Gastrocnemius medialis (tissue), 4 donors: ENCODE results near the gene NEMP2. TPM values are rescaled to one million over a fixed set of nuclear protein-coding genes. Genes with fewer than 3 reads are reported as not detected.

ENCODE experiments used
- ATAC-seq, 2 donors: fragments of 150-250 bp; one replicate each; pipeline ENCODE4 v1.9.1; 2016
- DNase-seq, 2 donors: peaks; one replicate each; pipeline ENCODE4 v3.0.0-alpha.2; 2019
- H3K27ac ChIP-seq, 4 donors: fragments of 200-600 bp; sonication (generic); 1 replicate in 1 of 4; 2 replicates in 3 of 4; pipeline ENCODE4 v1.5.1; 2016 to 2018; ENCODE audit warnings: mild to moderate bottlenecking in 2 of 4, moderate library complexity in 1 of 4
- H3K27me3 ChIP-seq, 3 donors: fragments of 200-600 bp; sonication (generic) in 2 of 3; 1 replicate in 1 of 3; 2 replicates in 2 of 3; pipeline versions ENCODE4 v1.5.1 to v1.6.0; 2016 to 2019; ENCODE audit warnings: mild to moderate bottlenecking in 1 of 3, moderate library complexity in 1 of 3
- H3K36me3 ChIP-seq, 2 donors: fragments of 200-600 bp; sonication (generic) in 1 of 2; one replicate each; pipeline ENCODE4 v1.5.1; 2017 to 2018
- H3K4me1 ChIP-seq, 2 donors: fragments of 200-600 bp; sonication (generic) in 1 of 2; one replicate each; pipeline ENCODE4 v1.5.1; 2016 to 2017; ENCODE audit warnings: mild to moderate bottlenecking in 2 of 2
- H3K4me3 ChIP-seq, 4 donors: fragments of 200-600 bp; sonication (generic) in 3 of 4; 1 replicate in 1 of 4; 2 replicates in 3 of 4; pipeline ENCODE4 v1.5.1; 2016 to 2019; ENCODE audit warnings: mild to moderate bottlenecking in 2 of 4
- H3K9me3 ChIP-seq, 3 donors: fragments of 200-600 bp; sonication (generic) in 2 of 3; 1 replicate in 1 of 3; 2 replicates in 2 of 3; pipeline ENCODE4 v1.5.1; 2016 to 2019
- POLR2A ChIP-seq, 2 donors: fragments of 450-650 bp; IDR thresholded peaks; one replicate each; pipeline ENCODE4 v1.6.1; 2017; ENCODE audit warnings: antibody characterized with exemption in 2 of 2, mild to moderate bottlenecking in 2 of 2, moderate library complexity in 2 of 2
- in situ Hi-C, 4 donors: fragments of 200-750 bp; cut with MboI; loops; one replicate each; pipeline versions ENCODE4 v1.15.0 to v1.8.0; 2017; ENCODE audit warnings: low sequenced_read_pairs in 4 of 4
- intact Hi-C: fragments of 100-400 bp; cut with DNase I; formaldehyde crosslinking; loops from one replicate; pipeline ENCODE4 v1.15.1; 2023; ENCODE audit warnings: low total_unique reads
- total RNA-seq, 4 donors: library from RNA; depleted of rRNA; stranded (reverse); fragments of >200 nt; gene quantifications; one replicate each; pipeline versions ENCODE4 v1.1.0 to v1.2.3, GENCODE V29; 2016
- TF ChIP-seq, protein P1 (sequence below), 5 experiments: fragments of 450-650 bp in 3 of 5; fragments of 200-600 bp in 2 of 5; sonication (generic) in 2 of 5; IDR thresholded peaks in 4 of 5; conservative IDR thresholded peaks in 1 of 5; 1 replicate in 4 of 5; 2 replicates in 1 of 5; pipeline ENCODE4 v1.5.1; 2016 to 2019; ENCODE audit warnings: antibody characterized with exemption in 5 of 5, mild to moderate bottlenecking in 3 of 5, moderate library complexity in 3 of 5

Gene NEMP2
- total RNA-seq, 4 donors from 2014 or later: 0.24 to 1.7 (median 1.3) TPM

DNA sequence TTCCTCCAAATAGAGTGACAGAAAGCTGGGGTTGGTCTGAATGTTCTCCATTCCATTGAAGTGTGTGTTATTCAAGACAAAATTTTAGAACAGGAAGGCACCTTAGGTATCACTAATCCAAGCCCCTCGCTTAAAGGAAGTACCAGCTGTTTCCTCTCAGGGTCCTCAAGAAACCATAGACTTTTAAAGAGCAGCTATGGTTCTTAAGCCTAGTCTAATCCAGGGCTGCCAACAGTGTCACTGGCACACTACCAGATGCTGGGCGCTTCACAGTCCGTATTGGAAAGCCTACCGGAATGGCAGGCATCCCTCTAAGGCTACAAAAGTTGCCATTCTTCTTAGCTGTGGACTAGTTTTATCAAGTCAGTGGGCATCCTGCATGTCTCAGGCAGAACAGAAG lies 1.9 kb downstream of the NEMP2 start:
- in situ Hi-C loops: loop anchor here in 1 of 4 donors (10.0 to 25.0 kb wide), 2 partner anchors 105 to 208 kb away; partner anchors contain the start of gene NAB1
- Histone ChIP-seq H3K36me3 (no peaks in the 10 kb centered on the region), H3K9me3 (no peaks in the 10 kb centered on the region), H3K4me3 (no peak overlapping the region), H3K27me3 (no peaks in the 10 kb centered on the region), H3K27ac (peak overlapping the region in 1 of 4 donors; percentile 2), H3K4me1 (peaks cover 11 to 13% of the 10 kb centered on the region in 2 donors)
- DNase-seq (no peak), ATAC-seq (no peak)
- intact Hi-C loops: loop anchor here (10.0 kb wide), 1 partner anchor 482 kb away; the partner anchor contains the start of gene STAT1
- TF ChIP-seq POLR2A (IDR thresholded peaks at IDR 0.05): no peak
- TF ChIP-seq, protein P1, sequence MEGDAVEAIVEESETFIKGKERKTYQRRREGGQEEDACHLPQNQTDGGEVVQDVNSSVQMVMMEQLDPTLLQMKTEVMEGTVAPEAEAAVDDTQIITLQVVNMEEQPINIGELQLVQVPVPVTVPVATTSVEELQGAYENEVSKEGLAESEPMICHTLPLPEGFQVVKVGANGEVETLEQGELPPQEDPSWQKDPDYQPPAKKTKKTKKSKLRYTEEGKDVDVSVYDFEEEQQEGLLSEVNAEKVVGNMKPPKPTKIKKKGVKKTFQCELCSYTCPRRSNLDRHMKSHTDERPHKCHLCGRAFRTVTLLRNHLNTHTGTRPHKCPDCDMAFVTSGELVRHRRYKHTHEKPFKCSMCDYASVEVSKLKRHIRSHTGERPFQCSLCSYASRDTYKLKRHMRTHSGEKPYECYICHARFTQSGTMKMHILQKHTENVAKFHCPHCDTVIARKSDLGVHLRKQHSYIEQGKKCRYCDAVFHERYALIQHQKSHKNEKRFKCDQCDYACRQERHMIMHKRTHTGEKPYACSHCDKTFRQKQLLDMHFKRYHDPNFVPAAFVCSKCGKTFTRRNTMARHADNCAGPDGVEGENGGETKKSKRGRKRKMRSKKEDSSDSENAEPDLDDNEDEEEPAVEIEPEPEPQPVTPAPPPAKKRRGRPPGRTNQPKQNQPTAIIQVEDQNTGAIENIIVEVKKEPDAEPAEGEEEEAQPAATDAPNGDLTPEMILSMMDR (IDR thresholded peaks at IDR 0.05 in 4 of 5, conservative IDR thresholded peaks at IDR 0.05 in 1 of 5): no peak

DNA sequence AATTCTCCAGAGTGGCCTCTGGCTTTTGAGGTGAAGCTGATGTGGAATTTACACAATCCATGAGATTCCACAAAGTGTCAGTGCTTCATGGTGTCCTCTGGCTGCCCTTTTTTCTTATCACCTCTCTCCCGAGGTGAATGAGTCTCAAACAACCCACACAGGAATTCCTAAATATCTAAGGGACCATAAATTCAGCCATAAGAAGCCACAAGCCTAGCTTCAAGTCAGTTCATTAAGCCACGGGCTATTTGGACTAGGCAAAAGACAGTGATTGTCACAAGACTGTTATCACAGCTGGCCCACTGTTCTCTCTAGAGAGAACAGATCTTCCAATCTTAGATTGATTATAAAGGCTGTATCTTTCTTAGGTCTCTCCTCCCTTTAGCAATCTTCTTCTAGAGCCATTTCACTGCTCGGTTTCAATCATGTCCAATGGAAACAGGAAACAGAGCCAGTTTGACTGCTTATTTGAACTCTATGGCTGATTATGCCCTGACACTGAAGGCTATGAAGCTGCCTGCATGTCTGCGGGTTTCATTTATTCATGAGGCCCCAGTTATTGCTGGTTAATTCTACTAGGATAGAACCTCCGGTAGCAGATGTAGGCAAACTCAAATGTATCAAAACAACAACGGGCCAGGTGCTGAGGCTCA lies 4.1 kb downstream of the NEMP2 start:
- ATAC-seq (no peak), DNase-seq (no peak)
- no peaks in the 10 kb centered on the region for H3K27me3 ChIP-seq
- no peaks in the 10 kb centered on the region for H3K9me3 ChIP-seq
- in situ Hi-C loops: loop anchor here in 1 of 4 donors (10.0 to 25.0 kb wide), 2 partner anchors 107 to 206 kb away; partner anchors contain the start of gene NAB1
- TF ChIP-seq, protein P1 (IDR thresholded peaks at IDR 0.05 in 4 of 5, conservative IDR thresholded peaks at IDR 0.05 in 1 of 5): no peak
- TF ChIP-seq POLR2A (IDR thresholded peaks at IDR 0.05): no peak
- no peaks in the 10 kb centered on the region for H3K36me3 ChIP-seq
- no peak overlapping the region for H3K27ac ChIP-seq
- no peak overlapping the region for H3K4me3 ChIP-seq
- intact Hi-C loops: loop anchor here (10.0 kb wide), 1 partner anchor 484 kb away; the partner anchor contains the start of gene STAT1
- peaks cover 6 to 10% of the 10 kb centered on the region in 2 donors for H3K4me1 ChIP-seq

DNA sequence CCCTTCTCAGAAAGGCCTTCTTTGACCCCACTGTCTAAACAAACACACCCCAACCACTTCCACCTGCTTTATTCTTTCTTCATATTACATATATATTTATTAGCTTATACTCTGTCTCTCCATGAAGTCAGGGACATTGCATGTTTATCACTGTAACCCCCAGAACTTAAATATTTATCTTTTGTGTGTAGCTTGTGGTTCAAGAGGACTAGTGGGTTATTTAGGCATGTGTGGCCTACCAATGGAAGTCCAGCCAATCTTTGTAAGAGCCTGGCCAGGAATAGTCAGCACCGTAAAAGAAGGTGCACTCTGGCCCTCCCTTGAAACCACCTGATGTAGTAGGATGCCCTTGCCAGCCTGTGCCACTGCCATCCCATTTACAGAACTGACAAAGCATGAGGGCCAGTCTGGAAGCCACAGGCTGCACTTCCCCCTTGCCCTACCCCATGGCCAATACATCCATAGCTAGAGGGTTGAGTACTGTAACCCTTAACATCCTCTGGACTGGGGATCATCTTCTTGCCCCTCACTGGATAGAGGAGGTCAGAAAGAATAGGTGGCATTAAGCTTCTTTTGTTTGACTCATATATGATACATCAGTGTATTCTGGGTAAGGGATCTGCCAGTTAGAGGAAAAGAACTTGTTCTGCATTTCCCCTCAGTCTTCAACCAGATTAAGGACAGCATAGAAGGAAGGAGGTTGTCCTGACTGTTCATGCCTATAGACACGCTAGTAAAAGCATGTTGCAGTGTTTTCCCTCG lies 4.9 kb downstream of the NEMP2 start:
- ATAC-seq (no peak), DNase-seq (no peak)
- Histone ChIP-seq H3K9me3 (no peaks in the 10 kb centered on the region), H3K4me1 (peaks cover 5 to 6% of the 10 kb centered on the region in 2 donors), H3K27me3 (no peaks in the 10 kb centered on the region), H3K27ac (no peak overlapping the region), H3K4me3 (no peak overlapping the region), H3K36me3 (no peaks in the 10 kb centered on the region)
- in situ Hi-C loops: loop anchor here in 1 of 4 donors (10.0 to 25.0 kb wide), 2 partner anchors 108 to 205 kb away; partner anchors contain the start of gene NAB1
- TF ChIP-seq POLR2A (IDR thresholded peaks at IDR 0.05): no peak
- TF ChIP-seq, protein P1 (IDR thresholded peaks at IDR 0.05 in 4 of 5, conservative IDR thresholded peaks at IDR 0.05 in 1 of 5): no peak
- intact Hi-C loops: loop anchor here (10.0 kb wide), 1 partner anchor 485 kb away; the partner anchor contains the start of gene STAT1

- peak in 1 of 2 donors; percentile 69 for ATAC-seq
- no peaks in the 10 kb centered on the region for H3K27me3 ChIP-seq
- no peak for DNase-seq
- no peak for TF ChIP-seq POLR2A (IDR thresholded peaks at IDR 0.05)
- TF ChIP-seq, protein P1 (IDR thresholded peaks at IDR 0.05 in 4 of 5, conservative IDR thresholded peaks at IDR 0.05 in 1 of 5): no peak
- H3K9me3 ChIP-seq: no peaks in the 10 kb centered on the region
- H3K27ac ChIP-seq: no peak overlapping the region
- H3K4me1 ChIP-seq: peaks cover 2% of the 10 kb centered on the region in 2 donors
- H3K36me3 ChIP-seq: no peaks in the 10 kb centered on the region
- no peak overlapping the region for H3K4me3 ChIP-seq
- intact Hi-C loops: no loop called here
- in situ Hi-C loops: loop anchor here in 1 of 4 donors (25.0 kb wide), 1 partner anchor 109 kb away; the partner anchor contains the start of gene NAB1
Observed at GRCh38 chr2:190528521-190529001, 6.0 kb downstream of the NEMP2 start.
